Panc1 (cell line): Measurements from ENCODE around the gene C18orf54. TPM values are rescaled to one million over a fixed set of nuclear protein-coding genes. Genes with fewer than 3 reads are reported as not detected.
A peak's percentile ranks its signal among the peaks of the same experiment; 100 is the strongest.

Experiments
- ATAC-seq: fragments of 200-7000 bp; cut with Tn5 transposase; 2 replicates; pipeline ENCODE4 v1.9.1; 2020; ENCODE audit warnings: mild to moderate bottlenecking, moderate library complexity
- BruUV-seq: library from RNA; stranded (reverse); fragments of 400-500 nt; replicated peaks from 2 replicates; lab custom pipeline; 2021; lab: Mats Ljungman, UMichigan
- CTCF ChIA-PET: fragments of 300-600 bp; sonication (Branson Sonifier 250); formaldehyde crosslinking; loops from one replicate; lab custom pipeline; 2022; ENCODE audit warnings: antibody characterized with exemption; lab: Charles Lee
- POLR2A ChIA-PET: fragments of 300-600 bp; sonication (Branson Sonifier 250); formaldehyde crosslinking; loops from one replicate; lab custom pipeline; 2022; ENCODE audit warnings: antibody characterized with exemption; lab: Charles Lee
- DNase-seq: peaks from one replicate; pipeline ENCODE4 v3.0.0-alpha.2; 2010; ENCODE audit warnings: low read depth, low spot score
- H3K27ac ChIP-seq: 2 replicates; pipeline ENCODE4 v1.5.1; 2011; ENCODE audit warnings: mild to moderate bottlenecking, low read length, inconsistent platforms
- H3K27me3 ChIP-seq: fragments of 200-500 bp; sonication (Bioruptor generic); 2 replicates; pipeline ENCODE4 v1.6.0; 2014; ENCODE audit warnings: low read length, inconsistent platforms; ENCODE audit not compliant: control insufficient read depth, insufficient read depth
- H3K36me3 ChIP-seq: fragments of 200-500 bp; sonication (Bioruptor generic); 2 replicates; pipeline ENCODE4 v1.5.1; 2014; ENCODE audit warnings: inconsistent platforms, mild to moderate bottlenecking, low read length, moderate library complexity; ENCODE audit not compliant: control insufficient read depth, insufficient read depth
- H3K4me1 ChIP-seq: 2 replicates; pipeline ENCODE4 v1.5.1; 2011; ENCODE audit warnings: inconsistent platforms, mild to moderate bottlenecking, low read length, moderate library complexity; ENCODE audit not compliant: control insufficient read depth, insufficient read depth
- H3K4me3 ChIP-seq, 2 experiments: 2 replicates each; pipeline ENCODE4 v1.5.1; 2011 to 2012; ENCODE audit warnings: low read depth in 2 of 2, low read length in 2 of 2, mild to moderate bottlenecking in 2 of 2, inconsistent platforms in 1 of 2, moderate library complexity in 1 of 2
- H3K9me3 ChIP-seq: fragments of 200-500 bp; sonication (Bioruptor generic); 2 replicates; pipeline ENCODE4 v1.5.1; 2014; ENCODE audit warnings: low read depth, mild to moderate bottlenecking, inconsistent platforms, low read length, moderate library complexity; ENCODE audit not compliant: control insufficient read depth, insufficient read depth
- POLR2AphosphoS5 ChIP-seq: IDR thresholded peaks from 2 replicates; pipeline ENCODE4 v1.6.1; 2012; ENCODE audit warnings: mild to moderate bottlenecking, low read depth, low read length, moderate library complexity
- SIN3A ChIP-seq: IDR thresholded peaks from 2 replicates; pipeline ENCODE4 v1.6.1; 2012; ENCODE audit warnings: low read depth, mild to moderate bottlenecking, low read length, moderate library complexity, borderline replicate concordance; ENCODE audit not compliant: insufficient read depth
- TCF7L2 ChIP-seq: IDR thresholded peaks from 2 replicates; pipeline ENCODE4 v1.6.1; 2011; ENCODE audit warnings: mild to moderate bottlenecking, low read depth, low read length, inconsistent platforms
- in situ Hi-C: cut with HindIII; loops from 2 replicates; pipeline ENCODE4 v1.10.0; 2016; ENCODE audit warnings: low sequenced_read_pairs, low pct_unique_long_range_greater_than_20kb
- intact Hi-C: fragments of 100-400 bp; cut with micrococcal nuclease; formaldehyde crosslinking; loops from one replicate; pipeline ENCODE4 v1.10.0; 2022; ENCODE audit not compliant: unreplicated experiment
- total RNA-seq: library from RNA; stranded (reverse); gene quantifications from one replicate; pipeline ENCODE4 v1.2.1, GENCODE V29; 2021; ENCODE audit not compliant: unreplicated experiment
- TF ChIP-seq, protein P1 (sequence below), 2 experiments: IDR thresholded peaks; 2 replicates each; pipeline ENCODE4 v1.6.1; 2011 to 2012; ENCODE audit warnings: low read depth in 2 of 2, control low read depth in 1 of 2, low read length in 1 of 2, mild to moderate bottlenecking in 1 of 2, moderate library complexity in 1 of 2; ENCODE audit not compliant: insufficient read depth in 1 of 2
- TF ChIP-seq, protein P2 (sequence below): fragments of 450-650 bp; IDR thresholded peaks from 2 replicates; pipeline ENCODE4 v1.5.1; 2017; ENCODE audit warnings: mild to moderate bottlenecking

C18orf54 gene
- total RNA-seq, 1 experiment from 2014 or later, result 7.5 TPM

GRCh38 chr18:54359233-54359632 lies 1.5 kb downstream of the C18orf54 start:
- DNase-seq, result no peak
- no TSS peak for BruUV-seq
- peaks cover 2% of the 10 kb centered on the region; the same call in 1 of the 2 replicates for H3K4me1 ChIP-seq
- TF ChIP-seq SIN3A (no peak), POLR2AphosphoS5 (no peak), TCF7L2 (no peak)
- TF ChIP-seq, protein P1, sequence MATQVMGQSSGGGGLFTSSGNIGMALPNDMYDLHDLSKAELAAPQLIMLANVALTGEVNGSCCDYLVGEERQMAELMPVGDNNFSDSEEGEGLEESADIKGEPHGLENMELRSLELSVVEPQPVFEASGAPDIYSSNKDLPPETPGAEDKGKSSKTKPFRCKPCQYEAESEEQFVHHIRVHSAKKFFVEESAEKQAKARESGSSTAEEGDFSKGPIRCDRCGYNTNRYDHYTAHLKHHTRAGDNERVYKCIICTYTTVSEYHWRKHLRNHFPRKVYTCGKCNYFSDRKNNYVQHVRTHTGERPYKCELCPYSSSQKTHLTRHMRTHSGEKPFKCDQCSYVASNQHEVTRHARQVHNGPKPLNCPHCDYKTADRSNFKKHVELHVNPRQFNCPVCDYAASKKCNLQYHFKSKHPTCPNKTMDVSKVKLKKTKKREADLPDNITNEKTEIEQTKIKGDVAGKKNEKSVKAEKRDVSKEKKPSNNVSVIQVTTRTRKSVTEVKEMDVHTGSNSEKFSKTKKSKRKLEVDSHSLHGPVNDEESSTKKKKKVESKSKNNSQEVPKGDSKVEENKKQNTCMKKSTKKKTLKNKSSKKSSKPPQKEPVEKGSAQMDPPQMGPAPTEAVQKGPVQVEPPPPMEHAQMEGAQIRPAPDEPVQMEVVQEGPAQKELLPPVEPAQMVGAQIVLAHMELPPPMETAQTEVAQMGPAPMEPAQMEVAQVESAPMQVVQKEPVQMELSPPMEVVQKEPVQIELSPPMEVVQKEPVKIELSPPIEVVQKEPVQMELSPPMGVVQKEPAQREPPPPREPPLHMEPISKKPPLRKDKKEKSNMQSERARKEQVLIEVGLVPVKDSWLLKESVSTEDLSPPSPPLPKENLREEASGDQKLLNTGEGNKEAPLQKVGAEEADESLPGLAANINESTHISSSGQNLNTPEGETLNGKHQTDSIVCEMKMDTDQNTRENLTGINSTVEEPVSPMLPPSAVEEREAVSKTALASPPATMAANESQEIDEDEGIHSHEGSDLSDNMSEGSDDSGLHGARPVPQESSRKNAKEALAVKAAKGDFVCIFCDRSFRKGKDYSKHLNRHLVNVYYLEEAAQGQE (IDR thresholded peaks at IDR 0.05; ENCODE audit: insufficient read depth in 1 of 2, low read depth in 2 of 2, low read length in 1 of 2), result no peak
- TF ChIP-seq, protein P2, sequence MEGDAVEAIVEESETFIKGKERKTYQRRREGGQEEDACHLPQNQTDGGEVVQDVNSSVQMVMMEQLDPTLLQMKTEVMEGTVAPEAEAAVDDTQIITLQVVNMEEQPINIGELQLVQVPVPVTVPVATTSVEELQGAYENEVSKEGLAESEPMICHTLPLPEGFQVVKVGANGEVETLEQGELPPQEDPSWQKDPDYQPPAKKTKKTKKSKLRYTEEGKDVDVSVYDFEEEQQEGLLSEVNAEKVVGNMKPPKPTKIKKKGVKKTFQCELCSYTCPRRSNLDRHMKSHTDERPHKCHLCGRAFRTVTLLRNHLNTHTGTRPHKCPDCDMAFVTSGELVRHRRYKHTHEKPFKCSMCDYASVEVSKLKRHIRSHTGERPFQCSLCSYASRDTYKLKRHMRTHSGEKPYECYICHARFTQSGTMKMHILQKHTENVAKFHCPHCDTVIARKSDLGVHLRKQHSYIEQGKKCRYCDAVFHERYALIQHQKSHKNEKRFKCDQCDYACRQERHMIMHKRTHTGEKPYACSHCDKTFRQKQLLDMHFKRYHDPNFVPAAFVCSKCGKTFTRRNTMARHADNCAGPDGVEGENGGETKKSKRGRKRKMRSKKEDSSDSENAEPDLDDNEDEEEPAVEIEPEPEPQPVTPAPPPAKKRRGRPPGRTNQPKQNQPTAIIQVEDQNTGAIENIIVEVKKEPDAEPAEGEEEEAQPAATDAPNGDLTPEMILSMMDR, result no peak
- H3K27ac ChIP-seq, result peak overlapping the region; percentile 86
- intact Hi-C loops (loop anchor here (10.0 kb wide), 1 partner anchor 84 kb away; no protein-coding TSS in a partner anchor), in situ Hi-C loops (no loop called here)
- peak overlapping the region; percentile 72 to 94; a peak in 3 of 4 replicates for H3K4me3 ChIP-seq
- no peaks in the 10 kb centered on the region; the same call in 1 of the 2 replicates for H3K36me3 ChIP-seq
- ChIA-PET CTCF (no interaction called here), POLR2A (no interaction called here)
- ATAC-seq, result no peak
- H3K27me3 ChIP-seq, result no peaks in the 10 kb centered on the region
- no peaks in the 10 kb centered on the region for H3K9me3 ChIP-seq

GRCh38 chr18:54360406-54360805 lies 2.7 kb downstream of the C18orf54 start:
- BruUV-seq, result no TSS peak
- CTCF ChIA-PET, result no interaction called here

More at GRCh38 chr18:54360406-54360805, 2.7 kb downstream of the C18orf54 start:
- POLR2A ChIA-PET, result no interaction called here
- Histone ChIP-seq H3K4me3 (no peak overlapping the region), H3K36me3 (no peaks in the 10 kb centered on the region; the same call in 1 of the 2 replicates), H3K27ac (no peak overlapping the region), H3K27me3 (no peaks in the 10 kb centered on the region), H3K4me1 (peaks cover 2% of the 10 kb centered on the region; the same call in 1 of the 2 replicates), H3K9me3 (no peaks in the 10 kb centered on the region)
- TF ChIP-seq, protein P2, result no peak
- no peak for TF ChIP-seq SIN3A
- no peak for ATAC-seq
- intact Hi-C loops (no loop called here), in situ Hi-C loops (no loop called here)
- no peak for DNase-seq
